Fibroblast of lung (primary cell): ENCODE data around the gene MYO5B.

Source experiments
- CTCF ChIP-seq, 2 donors: IDR thresholded peaks in 1 of 2; conservative IDR thresholded peaks in 1 of 2; 1 replicate in 1 of 2; 2 replicates in 1 of 2; pipeline ENCODE4 v1.5.1; 2011 to 2012; ENCODE audit warnings: low read length in 2 of 2, control low read depth in 1 of 2, inconsistent platforms in 1 of 2, low read depth in 1 of 2, mild to moderate bottlenecking in 1 of 2
- EZH2 ChIP-seq: IDR thresholded peaks from 2 replicates; pipeline ENCODE4 v1.5.1; 2012; ENCODE audit warnings: low read length, control low read depth, mild to moderate bottlenecking; ENCODE audit errors: missing control alignments

GRCh38 chr18:49920731-49921130 lies 274.2 kb downstream of the MYO5B start:
- TF ChIP-seq CTCF (conservative IDR thresholded peaks at IDR 0.05 in 1 of 2, IDR thresholded peaks at IDR 0.05 in 1 of 2; ENCODE audit: low read depth in 1 of 2, low read length in 2 of 2) = no peak
- TF ChIP-seq EZH2 = no peak
